ENCODE data around the gene CRIM1. TPM values are rescaled to one million over a fixed set of nuclear protein-coding genes. Genes with fewer than 3 reads are reported as not detected.

The CRIM1 gene
- total and polyA plus RNA-seq, 2 of the 8 experiments (the other 6 are each of a cell fraction or from before 2014, with no cell fraction given), result 9.4 to 28.4 TPM

GRCh38 chr2:36564377-36564930, 208.9 kb downstream of the CRIM1 start:
- Histone ChIP-seq H4K91ac (replicated peaks; ENCODE audit: insufficient read length, low read length) (no peak overlapping the region), H2BK20ac (ENCODE audit: low read length) (no peak overlapping the region), H3K23ac (ENCODE audit: insufficient read length) (no peak overlapping the region), H2AFZ (ENCODE audit: low read length) (no peak overlapping the region), H3K56ac (replicated peaks; ENCODE audit: insufficient read length, low read depth, low read length) (no peak overlapping the region), H3K4me2 (ENCODE audit: insufficient read depth in 1 of 2, low read depth in 2 of 2, low read length in 2 of 2) (no peak overlapping the region), H4K5ac (ENCODE audit: insufficient read length, low read depth, low read length) (no peak overlapping the region), H2BK120ac (replicated peaks; ENCODE audit: low read depth, low read length) (no peak overlapping the region), H2BK15ac (ENCODE audit: low read length) (no peak overlapping the region), H3K79me1 (ENCODE audit: low read depth, low read length) (peaks cover 3% of the 10 kb centered on the region; the same call in 1 of the 2 replicates), H3K27me3 (replicated peaks in 1 of 4; ENCODE audit: control insufficient read depth in 3 of 4, extremely low read depth in 1 of 4, insufficient read depth in 3 of 4, low read length in 3 of 4) (no peaks in the 10 kb centered on the region), H3K18ac (ENCODE audit: extremely low read depth, low read length) (no peak overlapping the region), H4K8ac (ENCODE audit: extremely low read depth, insufficient read depth, low read length) (no peak overlapping the region), H2BK5ac (ENCODE audit: low read depth, low read length) (no peak overlapping the region), H3K4me3 (ENCODE audit: extremely low read depth in 1 of 4, insufficient read depth in 2 of 4, low read depth in 3 of 4, low read length in 4 of 4) (no peak overlapping the region), H3K36me3 (ENCODE audit: control insufficient read depth in 2 of 4, insufficient read depth in 4 of 4, low read length in 3 of 4) (no peaks in the 10 kb centered on the region), H3K27ac (ENCODE audit: low read depth, low read length) (no peak overlapping the region), H3K9me3 (ENCODE audit: insufficient read depth in 2 of 2, low read depth in 1 of 2, low read length in 1 of 2) (no peaks in the 10 kb centered on the region), H2AK5ac (ENCODE audit: low read depth, low read length) (no peak overlapping the region), H3K79me2 (ENCODE audit: control insufficient read depth in 1 of 2, insufficient read depth in 2 of 2, low read length in 2 of 2) (0 out of 4 replicates have a peak, but pooled peaks cover 0 to 2% of the 10 kb centered on the region in 2 experiments), H4K20me1 (replicated peaks in 1 of 2; ENCODE audit: control insufficient read depth in 1 of 2, insufficient read depth in 2 of 2, low read length in 2 of 2) (no peaks in the 10 kb centered on the region), H3K4me1 (replicated peaks in 1 of 4; ENCODE audit: control insufficient read depth in 3 of 4, insufficient read depth in 4 of 4, low read length in 3 of 4) (peaks cover 0 to 4% (median 3%) of the 10 kb centered on the region in 4 experiments; a peak in 4 of 7 replicates), H3K9ac (replicated peaks in 1 of 4; ENCODE audit: extremely low read depth in 1 of 4, low read depth in 3 of 4, low read length in 3 of 4) (no peak overlapping the region), H3K23me2 (ENCODE audit: low read depth, low read length) (no peaks in the 10 kb centered on the region), H3K4ac (replicated peaks; ENCODE audit: insufficient read length, low read depth, low read length) (no peak overlapping the region), H2BK12ac (ENCODE audit: low read depth, low read length) (no peak overlapping the region), H3K14ac (ENCODE audit: insufficient read length) (no peak overlapping the region)
- POLR2A ChIA-PET (ENCODE audit: partially characterized antibody), result no interaction called here
- FAIRE-seq (no peak), DNase-seq (ENCODE audit: low read depth in 1 of 2, low spot score in 2 of 2) (no peak)
- 84 to 100% methylated on average over 1 to 11 of the region's 11 CpGs for WGBS, 2 experiments (ENCODE audit: extremely low coverage in 1 of 2, insufficient coverage in 1 of 2, insufficient read length in 1 of 2, insufficient replicate concordance in 2 of 2, low coverage in 1 of 2, low lambda C conversion rate in 2 of 2, missing lambda C conversion rate in 1 of 2)
- CTCF ChIA-PET (ENCODE audit: partially characterized antibody), result interaction anchor here (0.6 to 1.9 kb wide), 8 partner anchors 9 to 217 kb away, joined by 3 to 9 read pairs (median 4); no protein-coding TSS in a partner anchor
- TF ChIP-seq SIX5 (IDR thresholded peaks at IDR 0.05; ENCODE audit: low read depth, low read length) (no peak), TAF7 (optimal IDR thresholded peaks at IDR 0.05; ENCODE audit: borderline replicate concordance, low read depth, low read length) (no peak), TBP (IDR thresholded peaks at IDR 0.05; ENCODE audit: low read depth, low read length) (no peak), HDAC6 (IDR thresholded peaks at IDR 0.05; ENCODE audit: low read depth, low read length) (no peak), BCL11A (IDR thresholded peaks at IDR 0.05; ENCODE audit: low read depth in 2 of 2, low read length in 2 of 2) (no peak), HDAC2 (IDR thresholded peaks at IDR 0.05; ENCODE audit: borderline replicate concordance in 1 of 2, low read depth in 2 of 2, low read length in 2 of 2) (no peak), RNF2 (IDR thresholded peaks at IDR 0.05; ENCODE audit: borderline replicate concordance, low read depth, low read length, missing control alignments, poor library complexity, severe bottlenecking) (no peak), PHF8 (conservative IDR thresholded peaks at IDR 0.05; ENCODE audit: low read depth, low read length) (no peak)
